Erythroblast (primary cell): Measurements from ENCODE around the gene ST3GAL6.

Experiments used
- GATA1 ChIP-seq: IDR thresholded peaks from 2 replicates; pipeline ENCODE4 v1.6.1; 2011; ENCODE audit warnings: low read depth, mild to moderate bottlenecking, control low read depth, low read length, moderate library complexity
- POLR2A ChIP-seq: IDR thresholded peaks from 2 replicates; pipeline ENCODE4 v1.6.1; 2011; ENCODE audit warnings: mild to moderate bottlenecking, low read length

DNA sequence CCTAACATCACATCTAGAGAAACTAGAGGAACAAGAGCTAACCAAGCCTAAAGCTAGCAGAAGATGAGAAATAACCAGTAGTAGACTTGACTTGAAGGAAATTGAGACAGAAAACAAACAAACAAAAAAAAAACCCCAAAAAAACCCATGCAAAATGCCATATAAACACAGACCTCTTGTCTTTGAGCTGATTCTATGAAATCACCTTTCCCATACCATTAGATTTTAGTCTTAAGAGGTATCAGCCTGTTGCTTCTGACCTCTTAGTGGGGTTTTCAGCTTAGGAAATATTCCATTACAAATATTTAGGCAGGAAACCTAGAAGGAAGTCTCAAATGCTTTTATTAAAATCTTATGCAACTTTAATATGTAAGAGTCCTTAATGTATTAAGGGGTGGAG is 23.9 kb upstream of the ST3GAL6 start:
- TF ChIP-seq POLR2A: no peak
- TF ChIP-seq GATA1: no peak
